NCI-H1092 (cell line): ENCODE results near the gene IL7R.

Experiments
- DNase-seq: peaks from one replicate; lab custom pipeline; 2025; lab: John Stamatoyannopoulos, UW

IL7R gene

DNA sequence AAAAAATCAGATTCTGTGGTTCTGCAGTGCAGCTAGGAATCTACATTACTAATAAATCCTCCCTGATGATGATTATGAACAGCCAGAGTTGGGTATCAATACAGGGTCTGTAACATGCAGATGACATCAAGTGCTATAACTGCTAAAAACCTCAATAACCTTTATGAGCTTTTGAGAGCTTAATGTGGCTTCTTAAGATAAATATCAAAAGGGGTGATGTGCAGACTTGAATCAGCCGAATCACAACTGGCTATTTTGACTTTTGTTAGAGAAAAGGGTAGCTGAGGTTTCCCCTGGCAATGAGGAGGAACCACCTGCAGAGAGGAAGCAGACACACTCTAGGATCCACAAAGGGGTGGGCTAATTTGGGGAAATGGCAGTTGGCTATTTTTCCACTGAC, 51.5 kb downstream of the IL7R start:
- no peak for DNase-seq

DNA sequence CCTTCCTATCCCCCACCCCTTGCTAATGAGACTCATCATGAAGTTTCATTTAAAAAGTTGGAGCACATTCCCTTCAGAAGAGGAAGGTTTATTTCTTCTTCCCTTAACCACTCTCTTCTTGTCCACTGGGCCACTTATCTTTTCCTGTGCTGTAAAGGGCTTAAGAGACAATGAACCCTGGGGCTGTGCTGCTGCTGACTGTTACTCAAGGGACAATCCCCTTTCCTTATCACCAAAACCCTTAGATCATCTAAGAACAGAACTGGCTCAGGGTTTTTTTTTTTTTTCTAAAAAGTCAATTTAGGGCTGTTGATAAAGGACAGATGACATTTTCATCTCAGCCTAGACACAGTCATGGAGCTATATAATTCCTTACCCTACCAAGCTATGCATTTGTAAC, 52.1 kb downstream of the IL7R start:
- DNase-seq: no peak

DNA sequence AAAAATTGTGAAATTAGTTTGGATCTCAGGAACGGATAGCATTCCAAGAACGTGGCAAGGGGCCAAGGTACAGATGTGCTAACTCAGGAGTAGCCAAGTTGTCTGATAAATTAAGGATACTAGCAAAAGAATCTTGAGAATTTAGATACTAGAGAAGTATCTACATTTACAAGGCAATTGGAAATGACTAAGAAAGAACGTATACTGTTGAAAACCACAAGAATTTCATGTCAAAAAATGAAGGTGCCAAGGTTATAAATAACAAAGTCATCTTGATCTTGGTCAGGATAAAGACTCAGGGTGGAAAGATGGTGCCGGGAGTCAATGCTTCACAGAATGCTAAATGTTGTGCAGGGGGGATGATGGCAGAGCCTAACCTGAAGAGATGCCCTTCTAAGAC, 62.5 kb downstream of the IL7R start:
- no peak for DNase-seq

DNA sequence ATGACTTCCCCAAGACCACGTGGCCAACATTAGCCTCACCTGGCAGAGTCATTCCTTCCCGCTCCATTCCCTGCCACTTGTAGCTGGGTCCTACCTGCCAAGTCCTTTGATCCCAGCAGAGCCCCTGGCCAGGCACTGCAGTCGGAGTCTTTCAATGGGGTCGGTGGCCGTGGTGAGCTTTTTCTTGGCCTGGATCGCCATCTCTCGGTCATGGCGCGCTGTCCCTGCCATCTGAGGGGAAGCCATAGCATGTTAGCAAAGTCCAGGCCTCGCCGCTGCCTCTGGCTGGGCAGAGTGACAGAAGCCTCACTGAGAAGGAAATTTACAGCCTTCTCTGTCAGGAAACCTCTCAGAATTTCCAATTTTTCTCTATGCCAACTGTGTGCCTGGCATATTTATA, 64.2 kb downstream of the IL7R start:
- peak; percentile 4 for DNase-seq

DNA sequence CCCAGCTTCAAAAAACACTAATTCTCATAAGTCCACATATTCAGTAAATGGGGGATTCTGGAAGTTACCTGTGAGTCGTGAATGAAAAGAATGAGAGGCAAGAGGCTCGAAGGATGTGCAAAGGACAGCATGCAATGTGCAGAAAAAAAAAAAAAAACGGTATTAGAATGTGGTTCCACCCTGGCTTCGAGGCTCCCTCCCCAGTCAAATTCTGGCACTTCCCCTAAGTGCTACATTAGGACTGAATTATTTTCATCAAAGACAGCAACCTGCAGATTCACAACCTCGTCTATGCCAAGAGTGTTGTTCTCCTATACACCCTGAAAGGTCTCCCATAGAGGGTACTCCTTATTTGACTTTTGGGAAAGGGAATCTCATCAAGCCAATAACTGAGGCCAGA, 65.2 kb downstream of the IL7R start:
- DNase-seq: no peak

DNA sequence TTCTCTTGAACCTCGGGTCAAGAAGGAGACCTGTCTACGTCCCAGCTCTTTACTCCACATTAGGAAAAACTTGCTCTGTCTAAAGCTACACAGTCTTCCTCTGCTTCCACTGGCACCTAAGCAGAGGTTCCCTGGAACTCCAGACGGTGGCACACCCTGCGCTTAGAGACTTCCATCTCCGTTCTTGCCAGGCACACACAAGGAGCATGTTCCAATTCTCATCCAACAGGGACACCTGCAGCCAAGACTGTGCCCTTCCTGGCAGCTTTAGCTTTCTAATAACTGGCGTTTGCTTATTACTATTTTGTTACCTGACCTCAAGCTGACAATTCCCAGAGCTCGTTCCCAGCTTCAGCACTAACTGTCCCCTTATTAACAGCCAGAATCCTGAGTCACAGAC, 65.8 kb downstream of the IL7R start:
- no peak for DNase-seq

DNA sequence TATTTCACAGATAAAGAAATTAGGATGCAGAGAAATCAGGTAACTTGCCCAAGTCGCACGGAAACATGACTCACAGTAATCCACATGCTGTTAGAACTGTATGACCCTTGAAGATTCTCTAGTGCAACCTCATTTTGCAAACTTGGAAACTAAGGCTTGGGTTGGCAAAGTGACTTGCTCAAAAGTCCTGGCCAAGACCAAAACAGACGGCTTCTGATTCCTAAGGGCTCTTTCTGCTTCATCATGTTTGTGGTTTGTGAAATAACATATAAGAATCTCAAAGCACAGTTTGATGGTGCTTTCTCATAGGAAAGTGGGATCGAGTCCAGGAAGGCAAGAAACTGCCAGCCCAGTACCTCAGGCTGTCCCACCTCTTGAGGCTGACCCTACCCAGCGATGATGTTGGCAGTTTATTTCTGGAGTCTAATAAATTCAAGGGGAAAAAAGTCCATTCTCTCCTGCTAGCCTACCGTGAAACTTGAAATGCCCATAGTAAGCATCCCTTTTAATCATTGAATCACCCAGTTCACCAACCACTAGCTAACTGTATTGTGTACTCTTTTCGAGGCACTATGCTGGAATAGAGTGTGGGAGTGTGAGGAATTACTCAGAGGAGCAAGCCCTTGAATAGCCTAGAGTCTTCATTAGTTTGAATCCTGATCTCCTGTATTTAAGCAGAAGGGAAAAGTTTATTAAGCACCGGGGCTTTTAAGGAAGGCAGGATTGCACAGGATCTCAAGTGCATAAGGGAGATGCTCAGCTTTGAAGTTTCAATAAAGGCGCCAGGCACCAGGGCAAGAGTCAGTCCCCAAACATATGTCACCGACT, 67.6 kb downstream of the IL7R start:
- no peak for DNase-seq

DNA sequence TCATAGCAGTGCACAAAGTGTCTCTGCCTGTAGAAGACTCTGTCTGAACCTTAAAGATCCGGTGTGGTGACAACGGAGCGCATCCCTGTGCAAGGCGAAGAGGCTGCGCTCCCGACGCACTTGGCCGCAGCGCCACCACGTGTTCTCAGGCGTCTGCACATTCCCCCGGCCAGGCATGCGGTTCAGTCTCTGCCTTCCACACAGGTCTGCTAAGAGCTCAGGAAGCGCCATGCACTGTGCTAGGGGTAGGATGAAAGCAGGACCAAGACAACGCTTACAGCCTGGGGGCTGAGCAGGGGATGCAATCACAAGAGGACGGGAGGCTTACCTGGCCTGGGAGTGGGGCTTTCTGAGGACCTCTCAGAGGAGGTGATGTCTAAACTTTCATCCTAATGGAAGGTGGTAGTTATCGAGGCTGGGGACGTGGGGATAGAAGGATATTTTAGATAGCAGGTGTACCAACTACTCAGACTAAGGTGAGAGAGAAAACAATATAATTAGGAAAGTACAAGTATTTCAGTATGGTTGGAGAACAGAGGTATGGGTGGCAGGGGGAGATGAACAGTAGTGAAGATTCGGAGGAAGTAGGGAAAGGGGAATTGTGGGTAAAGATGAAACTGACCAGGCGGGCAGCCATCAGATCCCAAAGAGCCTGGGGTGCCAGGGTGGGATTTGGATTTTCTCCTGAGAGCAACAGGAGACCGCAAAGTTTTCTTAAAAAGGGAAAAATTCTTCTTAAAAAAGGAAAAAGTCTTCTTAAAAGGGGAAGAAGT, 68.4 kb downstream of the IL7R start:
- no peak for DNase-seq

DNA sequence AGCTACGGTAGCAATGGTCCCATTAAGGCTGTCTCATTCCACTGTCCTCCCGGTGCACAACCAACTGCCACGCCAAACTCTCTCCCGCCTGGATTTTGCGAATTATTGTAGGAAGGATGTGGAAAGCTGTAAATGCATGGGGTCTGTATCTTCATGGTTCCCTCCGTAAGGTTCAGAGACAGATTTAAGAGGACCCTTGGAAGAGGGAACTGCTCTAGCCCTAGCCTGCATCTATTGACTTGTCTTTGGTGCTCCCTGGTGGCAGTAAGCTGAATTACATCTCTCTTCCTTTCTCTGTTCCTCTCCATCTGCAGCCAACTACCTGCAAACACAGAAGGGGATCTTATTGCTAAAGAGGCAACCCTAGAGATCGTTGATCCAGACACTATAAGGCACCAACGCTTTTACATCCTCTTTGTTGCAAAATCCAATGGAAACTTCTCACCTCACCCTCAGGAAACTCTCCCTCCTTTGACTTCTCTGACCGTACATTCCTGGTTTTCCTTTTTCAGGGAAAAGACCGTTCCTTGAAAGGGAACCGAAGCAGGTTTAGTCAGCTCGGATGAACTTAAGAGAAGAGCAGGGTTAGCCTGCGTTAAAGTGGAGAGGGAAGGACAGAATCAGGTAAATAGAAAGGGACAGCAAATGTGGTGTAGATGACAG, 69.8 kb downstream of the IL7R start:
- peak; percentile 38 for DNase-seq
